ENCODE measurements around the gene MTHFD2L. TPM values are rescaled to one million over a fixed set of nuclear protein-coding genes. Genes with fewer than 3 reads are reported as not detected.
"Not testable (repeated sequence)": the region's sequence is repeated elsewhere in the genome, so short reads cannot be mapped to it uniquely, and the experiment has no call there.

Gene MTHFD2L
- total and polyA plus RNA-seq, 7 donors = 6.8 to 27.1 (median 16.2) TPM

GRCh38 chr4:74339501-74339900, 181.6 kb downstream of the MTHFD2L start:
- intact Hi-C loops (cut with DNase I) = no loop called here
- no peak for DNase-seq
- TF ChIP-seq POLR2AphosphoS5 (IDR thresholded peaks at IDR 0.05) (no peak), CTCF (IDR thresholded peaks at IDR 0.05) (no peak), EP300 (IDR thresholded peaks at IDR 0.05) (no peak), POLR2A (IDR thresholded peaks at IDR 0.05) (no peak)

GRCh38 chr4:74340421-74340820, 182.5 kb downstream of the MTHFD2L start:
- H3K9me3 ChIP-seq = peaks cover 0 to 10% (median 0%) of the 10 kb centered on the region in 4 donors
- H3K4me3 ChIP-seq; H3K36me3 ChIP-seq; H3K4me1 ChIP-seq; DNase-seq; intact Hi-C loops (cut with DNase I); H3K27ac ChIP-seq; H3K27me3 ChIP-seq: not testable (repeated sequence)

More at GRCh38 chr4:74339501-74339900, 181.6 kb downstream of the MTHFD2L start:
- Histone ChIP-seq H3K27me3 (no peaks in the 10 kb centered on the region), H3K36me3 (no peaks in the 10 kb centered on the region), H3K4me1 (no peaks in the 10 kb centered on the region), H3K4me3 (no peak overlapping the region), H3K9me3 (peaks cover 0 to 6% (median 0%) of the 10 kb centered on the region in 4 donors), H3K27ac (no peak overlapping the region)

- no peaks in the 10 kb centered on the region for H3K36me3 ChIP-seq
- no peaks in the 10 kb centered on the region for H3K4me1 ChIP-seq
- H3K9me3 ChIP-seq = peaks cover 0 to 10% (median 0%) of the 10 kb centered on the region in 4 donors
- no peak overlapping the region for H3K27ac ChIP-seq
- WGBS, 2 donors = 45 to 89% methylated on average over 1 of the region's 1 CpG
- H3K27me3 ChIP-seq = no peaks in the 10 kb centered on the region
- no peak for TF ChIP-seq CTCF (IDR thresholded peaks at IDR 0.05)
- no peak for TF ChIP-seq POLR2A (IDR thresholded peaks at IDR 0.05)
- TF ChIP-seq EP300 (IDR thresholded peaks at IDR 0.05) = no peak
- TF ChIP-seq POLR2AphosphoS5 (IDR thresholded peaks at IDR 0.05) = no peak
- no peak overlapping the region for H3K4me3 ChIP-seq
- no peak for DNase-seq
- intact Hi-C loops (cut with DNase I) = no loop called here
Measured at GRCh38 chr4:74344031-74344430, 186.1 kb downstream of the MTHFD2L start.

Other genes with a start within 250 kb of the MTHFD2L start
- 1 to 10 TPM in 1 of 4 donors, not detected in 3; 3.0 TPM for gene PF4, start 176.1 kb upstream of the MTHFD2L start, total RNA-seq
- 10 to 100 TPM in 1 of 3 donors, not detected in 2; 14.7 TPM for gene PF4, start 176.1 kb upstream of the MTHFD2L start, polyA plus RNA-seq
- gene PPBP, start 169.9 kb upstream of the MTHFD2L start, total RNA-seq = not detected
- gene PPBP, start 169.9 kb upstream of the MTHFD2L start, polyA plus RNA-seq = under 1 TPM in 1 of 3 donors, not detected in 2; 0.38 TPM
- not detected for gene CXCL5, start 159.4 kb upstream of the MTHFD2L start, total RNA-seq
- under 1 TPM in 2 of 3 donors, not detected in 1; 0.83 to 0.92 TPM for gene CXCL5, start 159.4 kb upstream of the MTHFD2L start, polyA plus RNA-seq
- gene CXCL3, start 119.4 kb upstream of the MTHFD2L start, total RNA-seq = 1 to 10 TPM in 1 of 4 donors, not detected in 3; 4.8 TPM
- 10 to 100 TPM in 1 of 3 donors, 1 to 10 TPM in 2; 2.4 to 82.2 (median 3.5) TPM for gene CXCL3, start 119.4 kb upstream of the MTHFD2L start, polyA plus RNA-seq
- gene CXCL2, start 58.9 kb upstream of the MTHFD2L start, total RNA-seq = 10 to 100 TPM in 3 of 4 donors, 1 to 10 TPM in 1; 3.9 to 29.5 (median 14.3) TPM
- gene CXCL2, start 58.9 kb upstream of the MTHFD2L start, polyA plus RNA-seq = 10 to 100 TPM in 1 of 3 donors, 1 to 10 TPM in 2; 6.9 to 69.1 (median 7.8) TPM
- not detected for gene EPGN, start 150.4 kb downstream of the MTHFD2L start, total RNA-seq
- gene EPGN, start 150.4 kb downstream of the MTHFD2L start, polyA plus RNA-seq = under 1 TPM in 1 of 3 donors, not detected in 2; 0.13 TPM
- gene EREG, start 207.0 kb downstream of the MTHFD2L start, total RNA-seq = 1 to 10 TPM in 3 of 4 donors, under 1 TPM in 1; 0.71 to 5.8 (median 3.0) TPM
- gene EREG, start 207.0 kb downstream of the MTHFD2L start, polyA plus RNA-seq = 1 to 10 TPM in 2 of 3 donors, under 1 TPM in 1; 0.92 to 3.2 (median 1.2) TPM